HepG2 (cell line): Measurements from ENCODE around the gene CD80. TPM values are rescaled to one million over a fixed set of nuclear protein-coding genes. Genes with fewer than 3 reads are reported as not detected.

ENCODE experiments used
- ATAC-seq: fragments of 200-7000 bp; cut with Tn5 transposase; 3 replicates; pipeline ENCODE4 v1.9.1; 2020; ENCODE audit warnings: mild to moderate bottlenecking, moderate library complexity
- BruUV-seq: library from RNA; stranded (reverse); fragments of 400-500 nt; replicated peaks from 2 replicates; lab custom pipeline; 2021; lab: Mats Ljungman, UMichigan
- CTCF ChIA-PET: fragments of 300-600 bp; formaldehyde crosslinking; extraction: SDS; loops from one replicate; lab custom pipeline; 2021; ENCODE audit warnings: low total read pairs, inconsistent platforms, low intra/inter-chr PET ratio; lab: Yijun Ruan, JAX
- POLR2A ChIA-PET: fragments of 350-600 bp; sonication (Branson Sonifier 250); formaldehyde crosslinking; loops from one replicate; lab custom pipeline; 2020; ENCODE audit warnings: antibody characterized with exemption, inconsistent platforms; lab: Yijun Ruan, JAX
- DNase-seq: peaks from one replicate; pipeline ENCODE4 v3.0.0-alpha.2; 2015; ENCODE audit warnings: low spot score
- FAIRE-seq: peaks from 3 replicates; lab custom pipeline; 2011; peaks lifted over from hg19 to GRCh38; lab: Jason Lieb, UNC
- H2AFZ ChIP-seq: one replicate; pipeline ENCODE4 v1.6.1; 2011; ENCODE audit warnings: low read length, inconsistent platforms
- H3K27ac ChIP-seq: fragments of 300-600 bp; 3 replicates; pipeline ENCODE4 v1.8.0; 2011; ENCODE audit warnings: mixed run types, mild to moderate bottlenecking, mixed read lengths, low read length, inconsistent platforms; ENCODE audit not compliant: insufficient read depth; ENCODE audit errors: extremely low read length
- H3K27me3 ChIP-seq, 2 experiments: fragments of 200-600 bp in 1 of 2; 2 replicates in 1 of 2; 3 replicates in 1 of 2; pipeline versions ENCODE4 v1.6.0 to v1.8.0; 2011; ENCODE audit warnings: low read length in 2 of 2, mild to moderate bottlenecking in 2 of 2, moderate library complexity in 2 of 2, inconsistent platforms in 1 of 2; ENCODE audit not compliant: insufficient read depth in 2 of 2, control insufficient read depth in 1 of 2
- H3K36me3 ChIP-seq, 2 experiments: fragments of 200-600 bp in 1 of 2; replicated peaks in 1 of 2; 2 replicates in 1 of 2; 3 replicates in 1 of 2; pipeline versions ENCODE4 v1.5.1 to v1.8.0; 2011; ENCODE audit warnings: low read length in 2 of 2, inconsistent platforms in 1 of 2; ENCODE audit not compliant: insufficient read depth in 2 of 2, control insufficient read depth in 1 of 2
- H3K4me1 ChIP-seq: 2 replicates; pipeline ENCODE4 v1.5.1; 2012; ENCODE audit warnings: low read length, inconsistent platforms; ENCODE audit not compliant: insufficient read depth
- H3K4me2 ChIP-seq: 2 replicates; pipeline ENCODE4 v1.6.0; 2011; ENCODE audit warnings: low read depth, low read length, inconsistent platforms
- H3K4me3 ChIP-seq, 3 experiments: fragments of 200-600 bp in 1 of 3; sonication (generic), shearing (Covaris generic) in 1 of 3; replicated peaks in 1 of 3; 2 replicates each; pipeline ENCODE4 v1.5.1; 2011 to 2016; ENCODE audit warnings: low read length in 3 of 3, inconsistent platforms in 2 of 3, low read depth in 2 of 3, mild to moderate bottlenecking in 2 of 3, control low read depth in 1 of 3, mixed read lengths in 1 of 3; ENCODE audit not compliant: insufficient read depth in 1 of 3
- H3K79me2 ChIP-seq: one replicate; pipeline ENCODE4 v1.6.1; 2011; ENCODE audit warnings: low read length, inconsistent platforms; ENCODE audit not compliant: insufficient read depth
- H3K9ac ChIP-seq: 2 replicates; pipeline ENCODE4 v1.6.0; 2011; ENCODE audit warnings: mild to moderate bottlenecking, low read depth, low read length, inconsistent platforms; ENCODE audit not compliant: insufficient read depth
- H3K9me3 ChIP-seq: 2 replicates; pipeline ENCODE4 v1.5.1; 2012; ENCODE audit warnings: mild to moderate bottlenecking, low read length
- H4K20me1 ChIP-seq: 2 replicates; pipeline ENCODE4 v1.6.0; 2011; ENCODE audit warnings: inconsistent platforms, mild to moderate bottlenecking, low read length, moderate library complexity; ENCODE audit not compliant: insufficient read depth
- ELF3 ChIP-seq: IDR thresholded peaks from 2 replicates; pipeline ENCODE4 v1.6.1; 2016; ENCODE audit warnings: missing genetic modification reagents, missing compliant biosample characterization
- ERF ChIP-seq: IDR thresholded peaks from 2 replicates; pipeline ENCODE4 v1.6.1; 2018; ENCODE audit warnings: missing biosample characterization, missing genetic modification reagents
- NFIC ChIP-seq: IDR thresholded peaks from 2 replicates; pipeline ENCODE4 v1.6.1; 2012; ENCODE audit warnings: mild to moderate bottlenecking, low read length, inconsistent platforms
- SMARCC2 ChIP-seq: fragments of 450-650 bp; IDR thresholded peaks from 2 replicates; pipeline ENCODE4 v1.6.1; 2017; ENCODE audit warnings: antibody characterized with exemption, mild to moderate bottlenecking
- SMC3 ChIP-seq: IDR thresholded peaks from 2 replicates; pipeline ENCODE4 v1.6.1; 2011; ENCODE audit warnings: low read length, improper control_type of control experiment
- ZIK1 ChIP-seq: sonication (generic); formaldehyde crosslinking; IDR thresholded peaks from 2 replicates; pipeline ENCODE4 v1.5.0; 2020; ENCODE audit warnings: mild to moderate bottlenecking, low read depth, missing genetic modification reagents, borderline replicate concordance
- ZNF260 ChIP-seq: sonication (generic); formaldehyde crosslinking; IDR thresholded peaks from 2 replicates; pipeline ENCODE4 v1.4.0; 2020; ENCODE audit warnings: missing genetic modification reagents, low read depth, mild to moderate bottlenecking, borderline replicate concordance
- ZNF749 ChIP-seq: sonication (generic); formaldehyde crosslinking; IDR thresholded peaks from 2 replicates; pipeline ENCODE4 v1.8.0; 2022; ENCODE audit warnings: mild to moderate bottlenecking, missing genetic modification reagents, moderate library complexity, borderline replicate concordance
- ZNF790 ChIP-seq: sonication (generic); formaldehyde crosslinking; IDR thresholded peaks from 2 replicates; pipeline ENCODE4 v1.8.0; 2022; ENCODE audit warnings: missing genetic modification reagents, mild to moderate bottlenecking, borderline replicate concordance
- ZSCAN12 ChIP-seq: sonication (generic); formaldehyde crosslinking; IDR thresholded peaks from 2 replicates; pipeline ENCODE4 v1.9.0; 2021; ENCODE audit warnings: mild to moderate bottlenecking, missing genetic modification reagents
- WGBS: methylation state at CpG from one replicate; pipeline ENCODE4 v1.1.6; 2017; ENCODE audit warnings: low lambda C conversion rate; 5-methylcytosine and 5-hydroxymethylcytosine counted together
- in situ Hi-C: cut with HindIII; loops from 2 replicates; pipeline ENCODE4 v1.10.0; 2017; ENCODE audit warnings: low pct_unique_long_range_greater_than_20kb; ENCODE audit not compliant: extremely low pct_ligation_motif_present
- intact Hi-C: fragments of 100-400 bp; cut with micrococcal nuclease; formaldehyde crosslinking; loops from one replicate; pipeline ENCODE4 v1.10.0; 2022; ENCODE audit not compliant: unreplicated experiment
- polyA plus RNA-seq, 8 experiments: library from polyadenylated mRNA; depleted of rRNA in 3 of 8; stranded (reverse) in 7 of 8; unstranded in 1 of 8; fragments of >200 nt; fragmentation: Illumina TruSeq in 4 of 8; extraction: Trizol in 4 of 8; gene quantifications; 2 replicates each; pipeline versions ENCODE4 v1.2.1 to v1.2.3, GENCODE V29; 2011 to 2016; ENCODE audit warnings: low read depth in 4 of 8, missing spikeins in 1 of 8, mixed read lengths in 1 of 8; ENCODE audit not compliant: insufficient read depth in 1 of 8
- total RNA-seq, 5 experiments: library from RNA; depleted of rRNA; stranded (reverse); fragments of >200 nt; fragmentation: Illumina TruSeq; extraction: Trizol; gene quantifications; 2 replicates each; pipeline ENCODE4 v1.2.3, GENCODE V29; 2016; ENCODE audit warnings: low read depth in 1 of 5
- TF ChIP-seq, protein P1 (sequence below): sonication (generic); formaldehyde crosslinking; IDR thresholded peaks from 2 replicates; pipeline ENCODE4 v1.4.0; 2020; ENCODE audit warnings: low read depth, missing genetic modification reagents
- TF ChIP-seq, protein P2 (sequence below): sonication (generic); formaldehyde crosslinking; conservative IDR thresholded peaks from 2 replicates; pipeline ENCODE4 v1.8.0; 2022; ENCODE audit warnings: mild to moderate bottlenecking, moderate library complexity, missing genetic modification reagents
- TF ChIP-seq, protein P3 (sequence below): sonication (generic); formaldehyde crosslinking; IDR thresholded peaks from 2 replicates; pipeline ENCODE4 v1.9.0; 2021; ENCODE audit warnings: missing genetic modification reagents, mild to moderate bottlenecking, borderline replicate concordance

Gene CD80
- total and polyA plus RNA-seq, 2 of the 13 experiments (the other 11 are each of a cell fraction or from before 2014, with no cell fraction given) = not detected

DNA sequence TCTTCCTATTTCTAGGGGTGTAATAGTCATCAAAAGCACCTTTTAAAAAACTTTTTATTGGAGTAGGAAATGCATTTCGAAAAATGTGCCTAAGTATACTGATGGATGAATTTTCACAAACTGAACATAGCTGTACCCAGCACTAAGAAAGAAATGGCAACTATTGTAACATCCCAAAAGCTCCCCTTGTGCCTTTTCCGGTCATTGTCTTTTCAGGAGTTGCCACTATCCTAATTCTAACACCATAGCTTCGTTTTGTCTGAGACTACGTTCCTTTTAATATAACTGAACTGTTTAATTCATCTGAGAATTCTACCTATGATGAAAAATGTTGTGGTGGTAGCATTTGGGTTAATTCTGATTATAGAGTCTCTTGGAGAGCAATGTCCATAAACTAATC lies 59.1 kb downstream of the CD80 start (continued):
- TF ChIP-seq, protein P1, sequence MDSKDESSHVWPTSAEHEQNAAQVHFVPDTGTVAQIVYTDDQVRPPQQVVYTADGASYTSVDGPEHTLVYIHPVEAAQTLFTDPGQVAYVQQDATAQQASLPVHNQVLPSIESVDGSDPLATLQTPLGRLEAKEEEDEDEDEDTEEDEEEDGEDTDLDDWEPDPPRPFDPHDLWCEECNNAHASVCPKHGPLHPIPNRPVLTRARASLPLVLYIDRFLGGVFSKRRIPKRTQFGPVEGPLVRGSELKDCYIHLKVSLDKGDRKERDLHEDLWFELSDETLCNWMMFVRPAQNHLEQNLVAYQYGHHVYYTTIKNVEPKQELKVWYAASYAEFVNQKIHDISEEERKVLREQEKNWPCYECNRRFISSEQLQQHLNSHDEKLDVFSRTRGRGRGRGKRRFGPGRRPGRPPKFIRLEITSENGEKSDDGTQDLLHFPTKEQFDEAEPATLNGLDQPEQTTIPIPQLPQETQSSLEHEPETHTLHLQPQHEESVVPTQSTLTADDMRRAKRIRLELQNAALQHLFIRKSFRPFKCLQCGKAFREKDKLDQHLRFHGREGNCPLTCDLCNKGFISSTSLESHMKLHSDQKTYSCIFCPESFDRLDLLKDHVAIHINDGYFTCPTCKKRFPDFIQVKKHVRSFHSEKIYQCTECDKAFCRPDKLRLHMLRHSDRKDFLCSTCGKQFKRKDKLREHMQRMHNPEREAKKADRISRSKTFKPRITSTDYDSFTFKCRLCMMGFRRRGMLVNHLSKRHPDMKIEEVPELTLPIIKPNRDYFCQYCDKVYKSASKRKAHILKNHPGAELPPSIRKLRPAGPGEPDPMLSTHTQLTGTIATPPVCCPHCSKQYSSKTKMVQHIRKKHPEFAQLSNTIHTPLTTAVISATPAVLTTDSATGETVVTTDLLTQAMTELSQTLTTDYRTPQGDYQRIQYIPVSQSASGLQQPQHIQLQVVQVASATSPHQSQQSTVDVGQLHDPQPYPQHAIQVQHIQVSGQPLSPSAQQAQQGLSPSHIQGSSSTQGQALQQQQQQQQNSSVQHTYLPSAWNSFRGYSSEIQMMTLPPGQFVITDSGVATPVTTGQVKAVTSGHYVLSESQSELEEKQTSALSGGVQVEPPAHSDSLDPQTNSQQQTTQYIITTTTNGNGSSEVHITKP (CRISPR knock-in tag) = no peak
- TF ChIP-seq SMC3 = no peak

DNA sequence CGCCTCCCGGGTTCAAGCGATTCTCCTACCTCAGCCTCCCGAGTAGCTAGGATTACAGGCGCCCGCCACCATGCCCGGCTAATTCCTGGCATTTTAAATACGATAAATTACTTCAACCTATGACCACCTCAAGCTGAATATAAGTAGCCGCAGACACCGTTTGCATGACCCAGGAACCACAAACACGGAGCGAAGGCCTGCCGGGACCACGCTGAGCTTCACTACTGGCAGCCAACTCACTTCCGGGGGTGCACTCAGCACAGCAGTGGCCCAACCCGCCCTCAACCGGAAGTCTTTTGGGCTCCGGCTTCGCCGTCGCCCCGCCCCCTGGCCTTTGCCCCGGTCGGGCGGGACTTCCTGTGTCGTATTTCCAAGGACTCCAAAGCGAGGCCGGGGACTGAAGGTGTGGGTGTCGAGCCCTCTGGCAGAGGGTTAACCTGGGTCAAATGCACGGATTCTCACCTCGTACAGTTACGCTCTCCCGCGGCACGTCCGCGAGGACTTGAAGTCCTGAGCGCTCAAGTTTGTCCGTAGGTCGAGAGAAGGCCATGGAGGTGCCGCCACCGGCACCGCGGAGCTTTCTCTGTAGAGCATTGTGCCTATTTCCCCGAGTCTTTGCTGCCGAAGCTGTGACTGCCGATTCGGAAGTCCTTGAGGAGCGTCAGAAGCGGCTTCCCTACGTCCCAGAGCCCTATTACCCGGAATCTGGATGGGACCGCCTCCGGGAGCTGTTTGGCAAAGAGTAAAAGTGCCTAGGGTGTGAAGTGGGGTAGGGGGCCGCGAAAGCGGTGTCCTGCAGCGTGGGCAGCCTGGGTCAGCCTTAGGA lies 61.0 kb downstream of the CD80 start, which contains the start of gene TIMMDC1:
Gene TIMMDC1 (plus strand): TSS at position 362 of the 826 bp plus-strand sequence. CDS start 187 bp downstream, at position 549.
- BruUV-seq = TSS peak; percentile 76
- Histone ChIP-seq H3K36me3 (peaks cover 0 to 4% of the 10 kb centered on the region in 2 experiments; a peak in 1 of 5 replicates), H3K79me2 (peaks cover 26% of the 10 kb centered on the region), H4K20me1 (no peaks in the 10 kb centered on the region), H3K4me3 (peak within 1 kb of the TSS; percentile 63 to 97 (median 96)), H2AFZ (peak within 1 kb of the TSS; percentile 66), H3K4me1 (peaks cover 31% of the 10 kb centered on the region), H3K9me3 (no peaks in the 10 kb centered on the region), H3K9ac (peak within 1 kb of the TSS; percentile 98), H3K27me3 (no peaks in the 10 kb centered on the region; a peak in 1 of 5 replicates), H3K4me2 (peak within 1 kb of the TSS; percentile 78), H3K27ac (peak within 1 kb of the TSS; percentile 97)
- intact Hi-C loops = loop anchor here (1.0 kb wide), 2 partner anchors 29 to 35 kb away; partner anchors contain the start of gene TMEM39A
- DNase-seq = peak; percentile 96
- in situ Hi-C loops = no loop called here
- ChIA-PET POLR2A (interaction anchor here (0.6 to 5.4 kb wide), 20 partner anchors 8 to 1098 kb away, joined by 3 to 80 read pairs (median 5); partner anchors contain the start of genes B4GALT4, COX17, GSK3B and NDUFB4), CTCF (no interaction called here)
- peak; percentile 66 for FAIRE-seq
- peak; percentile 99 for ATAC-seq
- WGBS = under 1% methylated on average over 27 of the region's 58 CpGs
- TF ChIP-seq ZNF260 (no peak), ELF3 (CRISPR knock-in tag) (peak; percentile 71; the same call in 1 of the 2 replicates), ZIK1 (CRISPR knock-in tag) (no peak), ZNF790 (CRISPR knock-in tag) (no peak), SMARCC2 (no peak), ZNF749 (CRISPR knock-in tag) (peak; percentile 43; the same call in 1 of the 2 replicates), NFIC (0 out of 2 replicates have a peak, but pooled peaks have one; percentile 11), ZSCAN12 (CRISPR knock-in tag) (no peak), ERF (peak; percentile 72)
- TF ChIP-seq, protein P2, sequence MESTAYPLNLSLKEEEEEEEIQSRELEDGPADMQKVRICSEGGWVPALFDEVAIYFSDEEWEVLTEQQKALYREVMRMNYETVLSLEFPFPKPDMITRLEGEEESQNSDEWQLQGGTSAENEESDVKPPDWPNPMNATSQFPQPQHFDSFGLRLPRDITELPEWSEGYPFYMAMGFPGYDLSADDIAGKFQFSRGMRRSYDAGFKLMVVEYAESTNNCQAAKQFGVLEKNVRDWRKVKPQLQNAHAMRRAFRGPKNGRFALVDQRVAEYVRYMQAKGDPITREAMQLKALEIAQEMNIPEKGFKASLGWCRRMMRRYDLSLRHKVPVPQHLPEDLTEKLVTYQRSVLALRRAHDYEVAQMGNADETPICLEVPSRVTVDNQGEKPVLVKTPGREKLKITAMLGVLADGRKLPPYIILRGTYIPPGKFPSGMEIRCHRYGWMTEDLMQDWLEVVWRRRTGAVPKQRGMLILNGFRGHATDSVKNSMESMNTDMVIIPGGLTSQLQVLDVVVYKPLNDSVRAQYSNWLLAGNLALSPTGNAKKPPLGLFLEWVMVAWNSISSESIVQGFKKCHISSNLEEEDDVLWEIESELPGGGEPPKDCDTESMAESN = no peak
- TF ChIP-seq, protein P3, sequence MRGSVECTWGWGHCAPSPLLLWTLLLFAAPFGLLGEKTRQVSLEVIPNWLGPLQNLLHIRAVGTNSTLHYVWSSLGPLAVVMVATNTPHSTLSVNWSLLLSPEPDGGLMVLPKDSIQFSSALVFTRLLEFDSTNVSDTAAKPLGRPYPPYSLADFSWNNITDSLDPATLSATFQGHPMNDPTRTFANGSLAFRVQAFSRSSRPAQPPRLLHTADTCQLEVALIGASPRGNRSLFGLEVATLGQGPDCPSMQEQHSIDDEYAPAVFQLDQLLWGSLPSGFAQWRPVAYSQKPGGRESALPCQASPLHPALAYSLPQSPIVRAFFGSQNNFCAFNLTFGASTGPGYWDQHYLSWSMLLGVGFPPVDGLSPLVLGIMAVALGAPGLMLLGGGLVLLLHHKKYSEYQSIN = no peak
